ENCODE measurements around the gene ZNF552.
"Not testable (repeated sequence)": the region's sequence is repeated elsewhere in the genome, so short reads cannot be mapped to it uniquely, and the experiment has no call there.

ZNF552 gene

DNA sequence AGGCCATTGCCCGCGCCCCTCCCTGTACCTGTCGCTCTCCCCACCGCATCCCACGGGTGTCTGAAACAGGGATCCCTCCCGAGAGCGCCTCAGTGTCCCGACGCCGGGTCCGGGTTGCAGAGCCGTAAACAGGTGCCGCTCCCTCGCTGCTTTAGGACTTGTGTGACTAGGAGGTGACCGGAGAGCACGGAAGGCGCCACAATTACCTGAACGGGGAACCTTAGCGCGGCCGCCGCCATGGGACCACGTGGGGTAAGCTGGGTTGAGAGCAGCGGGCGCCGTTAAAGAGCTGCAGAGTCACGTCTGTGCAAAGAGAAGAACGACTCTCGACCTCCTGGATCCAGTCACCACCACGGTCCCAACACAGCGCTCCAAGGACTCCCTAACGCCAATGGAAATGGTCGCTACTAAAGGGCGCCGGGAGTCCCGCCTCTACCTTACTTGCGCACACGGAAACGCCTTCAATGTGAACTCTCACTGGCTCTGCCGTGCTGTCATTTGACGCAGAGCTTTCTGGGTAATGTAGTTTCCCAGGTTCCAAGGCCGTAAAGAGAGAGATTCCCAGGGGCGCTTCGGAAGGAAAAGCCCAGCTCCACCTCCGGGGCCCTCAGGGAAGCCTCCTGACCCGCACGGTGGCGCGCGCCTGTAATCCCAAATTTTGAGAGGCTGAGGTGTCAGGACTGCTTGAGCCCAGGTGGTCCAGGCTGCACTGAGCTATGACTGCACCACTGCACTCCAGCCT lies at the start of gene ZNF552:
TSS of gene ZNF552 (minus strand) at position 409 of the 742 bp plus-strand sequence. CDS start at position 239, 170 bp downstream.
- DNase-seq: peak; percentile 90

DNA sequence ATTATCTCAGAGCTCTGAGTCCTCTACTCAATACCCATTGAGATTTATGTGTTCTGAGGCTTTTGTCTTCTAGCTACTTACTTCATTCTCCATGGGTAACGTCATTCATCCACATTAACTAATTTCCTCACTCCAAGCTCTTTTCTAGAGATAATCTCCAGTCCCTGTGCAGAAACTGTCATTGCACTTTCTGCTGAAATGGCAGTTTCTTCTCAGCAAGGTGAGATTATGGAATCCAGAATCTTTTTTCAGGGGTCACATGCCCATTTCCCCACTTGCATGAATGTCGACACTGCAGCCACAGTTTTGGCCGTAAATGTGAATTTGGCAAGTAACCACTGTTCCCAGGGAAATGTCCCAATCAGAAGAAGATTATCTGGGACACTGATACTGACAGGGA lies 47.6 kb upstream of the ZNF552 start:
- not testable (repeated sequence) for DNase-seq

DNA sequence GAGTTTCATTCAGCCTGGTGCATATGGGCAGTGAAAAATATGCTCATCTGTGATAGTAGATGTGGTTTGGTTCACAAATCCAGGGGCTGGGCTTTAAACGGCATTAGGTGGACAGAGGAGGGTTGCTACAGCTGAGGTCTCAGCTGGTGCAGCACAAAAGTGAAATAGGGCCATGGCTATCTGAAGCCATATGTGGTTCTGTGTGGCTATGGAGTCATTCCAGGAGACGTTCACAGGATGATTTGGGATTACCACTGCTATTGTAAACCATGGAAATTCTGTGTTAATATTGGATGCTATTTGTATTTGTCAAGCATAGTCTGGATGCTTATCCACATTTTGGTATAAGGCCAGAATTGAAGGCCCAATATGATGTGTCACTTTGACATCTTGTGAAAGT lies 39.4 kb upstream of the ZNF552 start:
- not testable (repeated sequence) for DNase-seq

DNA sequence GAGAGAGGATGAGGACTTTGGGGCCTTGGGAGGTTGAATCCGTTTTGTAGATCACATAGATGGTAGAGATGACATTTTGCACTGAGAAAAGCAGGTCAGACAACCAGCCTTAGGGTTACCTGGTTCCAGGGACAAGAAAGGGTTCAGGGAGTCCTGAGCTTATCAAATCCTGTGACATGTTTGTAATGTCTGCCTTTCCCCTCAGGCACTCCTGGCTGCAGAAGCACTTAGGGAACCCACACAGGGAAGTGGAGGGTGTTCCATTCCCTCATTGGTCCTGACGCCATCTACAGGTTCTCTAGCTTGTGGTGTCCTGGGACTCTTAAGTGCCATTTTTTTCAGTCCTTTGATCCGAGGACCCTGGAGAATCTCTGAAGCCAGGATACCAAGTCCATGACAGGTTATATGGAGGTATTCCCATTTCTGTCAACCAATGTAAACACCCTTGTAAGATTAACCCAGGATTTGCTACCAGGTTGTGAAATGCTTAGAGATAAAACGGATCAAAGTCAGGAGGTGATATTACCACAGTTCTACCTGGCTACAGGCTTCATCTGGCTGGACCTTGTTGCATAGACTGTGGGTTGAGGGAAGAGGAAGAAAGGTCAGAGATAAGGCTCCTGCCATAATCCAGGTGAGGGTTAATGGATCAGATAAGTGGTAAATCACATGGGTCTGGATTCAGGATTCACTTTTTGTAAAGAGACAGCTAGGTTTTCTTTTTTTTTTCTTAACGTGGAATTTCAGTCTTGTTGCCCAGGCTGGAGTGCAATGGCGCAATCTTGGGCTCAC lies 37.3 kb upstream of the ZNF552 start:
- not testable (repeated sequence) for DNase-seq

DNA sequence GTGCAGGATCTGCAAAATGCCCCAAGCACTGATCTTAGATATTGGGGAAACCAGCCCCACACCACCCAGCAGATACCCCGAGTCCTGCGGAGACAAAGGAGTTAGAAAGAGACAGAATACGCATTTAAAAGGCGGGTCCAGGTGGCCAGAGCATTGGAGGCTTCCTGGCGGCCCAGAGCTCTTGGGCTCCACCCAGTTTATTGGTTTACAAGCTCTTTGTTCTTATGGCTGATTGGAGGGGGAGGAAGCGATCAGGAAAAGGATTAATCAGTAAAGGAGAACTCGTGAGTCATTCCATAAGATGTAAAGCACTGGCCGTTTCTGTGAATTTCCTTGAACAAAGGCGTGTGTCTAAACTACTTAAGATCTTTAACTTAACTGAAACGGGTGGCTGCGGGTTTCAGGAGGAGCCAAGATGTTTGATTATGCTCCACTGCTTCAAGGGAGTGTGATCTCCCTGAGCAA lies 35.9 kb upstream of the ZNF552 start:
- DNase-seq: no peak

DNA sequence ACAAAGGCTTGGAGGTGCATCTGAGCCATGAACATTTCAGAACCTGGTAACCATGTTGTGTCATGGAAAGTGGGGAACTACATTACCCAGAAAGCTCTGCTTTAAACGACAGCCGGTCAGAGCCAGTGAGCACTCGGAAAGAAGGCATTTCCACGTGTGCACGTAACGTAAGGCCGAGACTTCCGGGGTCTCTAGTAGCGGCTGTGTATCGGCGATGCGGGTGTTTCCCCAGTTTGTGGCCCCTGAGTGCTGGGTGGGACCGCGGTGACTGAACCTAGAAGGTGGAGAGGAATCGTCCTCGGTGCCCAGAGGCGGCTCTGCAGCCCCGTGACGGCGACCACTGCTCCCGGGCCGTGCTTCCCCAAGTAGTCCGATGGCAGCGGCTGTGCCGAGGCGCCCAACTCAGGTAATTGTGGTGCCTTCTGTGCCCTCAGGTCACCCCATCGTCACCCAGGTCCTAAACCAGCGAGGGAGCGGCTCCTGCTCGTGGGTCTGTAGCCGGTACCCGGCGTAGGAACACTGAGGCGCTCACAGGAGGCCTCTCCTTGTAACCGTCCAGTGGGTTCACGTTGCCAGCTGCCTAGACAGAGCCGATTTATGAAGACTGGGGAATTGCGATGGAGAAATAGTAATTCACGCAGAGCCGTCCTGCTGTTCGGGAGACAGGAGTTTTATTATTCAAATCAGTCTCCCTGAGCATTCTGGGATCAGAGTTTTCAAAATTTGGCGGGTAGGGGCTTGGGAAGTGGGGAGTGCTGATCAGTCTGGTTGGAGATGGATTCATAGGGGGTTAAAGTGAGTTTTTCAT lies 35.2 kb upstream of the ZNF552 start, which contains the start of gene ZNF587:
TSS of gene ZNF587 (plus strand) at position 194 of the 808 bp plus-strand sequence. CDS start at position 374, 180 bp downstream.
- peak; percentile 86 for DNase-seq

DNA sequence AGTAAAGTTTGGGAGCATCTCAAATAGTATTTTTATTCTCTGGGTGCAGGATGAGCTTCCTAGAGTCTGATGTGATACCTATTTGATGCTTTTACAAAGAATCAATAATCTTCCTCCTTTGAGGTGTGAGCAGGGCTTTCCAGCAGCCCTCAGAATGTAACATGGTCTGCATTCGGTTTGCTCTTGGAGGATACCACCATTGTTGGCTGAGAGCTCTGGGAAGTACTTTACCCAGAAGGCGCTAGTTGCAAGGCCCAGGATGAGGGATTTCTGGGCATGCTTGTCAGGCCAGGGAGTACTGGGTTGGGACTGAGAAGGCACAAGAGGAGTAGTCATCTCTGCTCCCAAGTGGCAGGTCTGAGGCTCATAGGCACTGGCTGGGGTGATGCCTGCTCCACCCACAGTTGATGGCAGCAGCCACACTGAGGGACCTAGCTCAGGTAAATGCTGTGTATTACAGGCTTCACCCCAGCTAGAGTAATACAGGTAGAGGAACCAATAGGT lies 34.5 kb upstream of the ZNF552 start:
- DNase-seq: not testable (repeated sequence)

DNA sequence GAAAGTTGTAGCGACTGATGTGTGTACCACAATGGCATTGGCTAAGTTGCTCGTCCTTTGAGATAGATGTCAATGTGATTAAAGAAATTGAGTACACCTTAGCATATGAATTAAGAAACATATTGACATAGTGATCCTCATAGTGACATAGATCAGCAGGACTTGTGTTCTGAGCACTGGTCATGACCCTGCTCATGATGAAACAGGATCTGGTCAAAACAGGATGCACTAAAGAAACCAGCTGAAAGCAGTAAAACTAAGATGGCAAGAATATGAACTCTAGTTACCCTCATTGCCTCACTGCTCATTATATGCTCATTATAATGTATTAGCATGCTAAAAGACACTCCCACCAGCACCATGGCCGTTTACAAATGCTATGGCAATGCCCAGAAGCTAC lies 32.5 kb upstream of the ZNF552 start:
- DNase-seq: not testable (repeated sequence)

DNA sequence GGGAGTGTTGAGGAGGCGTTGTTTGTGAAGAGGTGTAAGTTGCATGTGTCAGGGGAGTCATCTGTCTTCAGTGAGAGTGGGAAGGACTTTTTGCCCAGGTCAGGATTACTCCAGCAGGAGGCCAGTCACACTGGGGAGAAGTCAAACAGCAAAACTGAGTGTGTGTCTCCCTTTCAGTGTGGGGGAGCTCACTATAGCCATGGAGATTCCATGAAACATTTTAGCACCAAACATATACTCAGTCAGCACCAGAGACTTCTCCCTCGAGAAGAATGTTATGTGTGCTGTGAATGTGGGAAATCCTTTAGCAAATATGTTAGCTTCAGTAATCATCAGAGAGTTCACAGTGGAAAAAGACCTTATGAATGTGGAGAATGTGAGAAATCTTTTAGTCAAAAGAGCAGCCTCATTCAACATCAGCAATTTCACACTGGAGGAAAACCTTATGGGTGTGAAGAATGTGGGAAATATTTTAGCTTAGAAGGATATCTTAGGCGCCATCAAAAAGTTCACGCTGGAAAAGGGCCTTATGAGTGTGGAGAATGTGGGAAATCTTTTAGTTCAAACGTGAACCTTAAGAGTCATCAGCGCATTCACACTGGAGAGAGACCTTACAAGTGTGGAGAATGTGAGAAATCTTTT lies 26.5 kb upstream of the ZNF552 start:
- no peak for DNase-seq

DNA sequence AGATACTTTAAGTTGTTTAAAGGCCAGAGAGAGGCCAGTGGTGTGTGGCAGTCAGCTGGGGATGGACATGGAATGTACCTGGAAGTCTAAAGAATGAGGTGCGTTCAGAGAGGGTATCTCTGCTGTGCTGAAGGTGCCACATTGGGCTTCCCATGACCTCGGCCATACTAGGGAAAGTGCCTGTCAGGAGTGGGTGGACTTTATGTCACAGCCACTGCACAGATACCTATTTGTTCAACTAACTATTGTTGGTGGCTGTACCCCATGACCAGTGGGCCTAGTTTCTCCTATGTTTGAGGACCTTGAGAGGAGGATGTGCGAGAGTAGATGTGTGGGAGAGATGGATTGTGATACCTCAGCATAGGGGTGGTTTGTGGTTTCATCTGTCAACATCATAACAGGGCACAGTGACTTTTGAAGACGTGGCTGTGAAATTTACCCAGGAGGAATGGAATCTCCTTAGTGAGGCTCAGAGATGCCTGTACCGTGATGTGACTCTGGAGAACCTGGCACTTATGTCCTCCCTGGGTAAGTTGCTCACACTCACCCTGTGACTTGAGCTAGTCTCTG lies 24.0 kb upstream of the ZNF552 start:
- not testable (repeated sequence) for DNase-seq

DNA sequence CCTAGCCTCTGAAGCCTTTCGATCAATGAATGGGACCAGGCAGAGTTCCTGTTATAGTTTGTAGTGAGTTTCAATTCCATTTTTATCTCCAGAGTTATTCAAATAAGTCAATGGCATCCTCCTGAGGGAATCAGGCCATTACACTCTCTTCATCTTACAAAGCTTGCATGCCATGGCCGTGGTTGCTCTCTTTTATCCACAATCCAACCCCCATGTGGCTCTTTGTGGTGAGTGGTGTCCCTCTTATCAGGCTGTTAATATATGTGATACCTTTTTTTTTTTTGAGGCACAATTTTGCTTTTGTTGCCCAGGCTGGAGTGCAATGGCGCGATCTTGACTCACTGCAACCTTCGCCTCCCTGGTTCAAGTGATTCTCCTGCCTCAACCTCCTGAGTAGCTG lies 22.3 kb upstream of the ZNF552 start:
- DNase-seq: not testable (repeated sequence)

DNA sequence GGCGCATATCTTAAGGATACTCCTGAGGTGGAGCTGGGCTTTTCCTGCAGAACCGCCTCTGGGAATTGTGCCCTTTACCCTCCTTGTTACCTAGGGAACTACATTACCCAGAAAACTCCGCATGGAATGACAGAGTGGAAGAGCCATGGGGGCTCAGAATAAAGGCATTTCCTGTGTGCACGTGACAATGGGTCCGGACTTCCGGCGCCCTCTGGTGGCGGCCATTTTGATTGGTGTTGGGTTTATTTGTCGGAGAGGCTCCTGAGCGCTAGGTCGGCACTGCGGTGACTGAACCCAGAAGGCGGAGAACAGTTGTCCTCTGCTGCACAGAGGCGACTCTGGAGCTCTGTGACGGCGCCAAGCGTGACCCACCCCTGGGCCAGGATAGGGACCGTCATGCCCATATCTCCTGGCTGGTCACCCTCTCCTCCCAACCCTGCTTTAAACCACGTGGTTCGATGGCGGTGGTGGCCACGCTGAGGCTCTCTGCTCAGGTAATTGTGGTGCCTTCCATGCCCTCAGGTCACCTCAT lies 15.4 kb upstream of the ZNF552 start, which contains the start of gene ZNF587B:
TSS of gene ZNF587B (plus strand) at position 229 of the 532 bp plus-strand sequence. CDS start at position 459, 230 bp downstream.
- DNase-seq: peak; percentile 72

DNA sequence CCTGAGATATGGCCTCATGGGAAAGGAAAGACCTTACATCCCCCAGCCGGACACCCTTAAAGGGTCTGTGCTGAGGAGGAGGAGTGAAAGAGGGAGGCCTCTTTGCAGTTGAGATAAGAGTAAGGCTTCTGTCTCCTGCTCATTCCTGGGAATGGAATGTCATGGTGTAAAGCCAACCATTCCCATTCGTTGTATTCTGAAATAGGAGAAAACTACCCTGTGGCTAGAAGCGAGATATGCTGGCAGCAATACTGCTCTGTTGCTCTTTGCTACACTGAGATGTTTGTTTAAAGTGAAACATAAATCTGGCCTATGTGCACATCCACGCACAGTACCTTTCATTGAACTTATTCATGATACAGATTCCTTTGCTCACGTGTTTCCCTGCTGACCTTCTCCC lies 14.6 kb upstream of the ZNF552 start:
- no peak for DNase-seq

DNA sequence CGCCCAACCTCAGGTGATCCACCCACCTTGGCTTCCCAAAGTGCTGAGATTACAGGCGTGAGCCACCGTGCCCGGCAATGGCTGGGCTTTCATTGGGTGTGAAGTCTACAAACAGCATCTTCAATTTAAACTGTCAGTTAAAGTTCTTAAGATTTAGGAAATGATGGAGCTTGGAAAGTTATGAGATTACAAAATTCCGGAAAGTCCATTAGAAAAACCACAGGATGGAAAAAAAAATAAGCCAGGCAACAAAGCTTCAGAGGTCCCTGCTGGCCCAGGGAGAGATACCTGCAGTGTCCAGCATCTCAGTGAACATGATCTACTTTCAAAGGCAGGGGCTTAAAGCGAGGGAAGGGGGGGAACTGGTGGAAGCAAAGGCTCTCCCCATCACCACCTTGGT lies 10.8 kb upstream of the ZNF552 start:
- DNase-seq: no peak

DNA sequence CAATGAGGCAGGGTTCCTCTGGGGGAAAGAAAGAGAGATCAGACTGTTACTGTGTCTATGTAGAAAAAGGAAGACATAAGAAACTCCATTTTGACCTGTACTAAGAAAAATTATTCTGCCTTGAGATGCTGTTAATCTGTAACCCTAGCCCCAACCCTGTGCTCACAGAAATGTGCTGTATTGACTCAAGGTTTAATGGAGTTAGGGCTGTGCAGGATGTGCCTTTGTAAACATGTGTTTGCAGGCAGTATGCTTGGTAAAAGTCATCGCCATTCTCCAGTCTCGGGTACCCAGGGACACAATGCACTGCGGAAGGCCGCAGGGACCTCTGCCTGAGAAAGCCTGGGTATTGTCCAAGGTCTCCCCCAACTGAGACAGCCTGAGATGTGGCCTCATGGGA lies 8.9 kb upstream of the ZNF552 start:
- not testable (repeated sequence) for DNase-seq

DNA sequence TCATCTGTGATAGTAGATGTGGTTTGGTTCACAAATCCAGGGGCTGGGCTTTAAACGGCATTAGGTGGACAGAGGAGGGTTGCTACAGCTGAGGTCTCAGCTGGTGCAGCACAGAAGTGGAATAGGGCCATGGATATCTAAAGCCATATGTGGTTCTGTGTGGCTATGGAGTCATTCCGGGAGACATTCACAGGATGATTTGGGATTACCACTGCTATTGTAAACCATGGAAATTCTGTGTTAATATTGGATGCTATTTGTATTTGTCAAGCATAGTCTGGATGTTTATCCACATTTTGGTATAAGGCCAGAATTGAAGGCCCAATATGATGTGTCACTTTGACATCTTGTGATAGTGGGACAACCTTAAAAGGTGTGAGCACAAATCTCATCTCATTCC lies 8.4 kb upstream of the ZNF552 start:
- DNase-seq: not testable (repeated sequence)

DNA sequence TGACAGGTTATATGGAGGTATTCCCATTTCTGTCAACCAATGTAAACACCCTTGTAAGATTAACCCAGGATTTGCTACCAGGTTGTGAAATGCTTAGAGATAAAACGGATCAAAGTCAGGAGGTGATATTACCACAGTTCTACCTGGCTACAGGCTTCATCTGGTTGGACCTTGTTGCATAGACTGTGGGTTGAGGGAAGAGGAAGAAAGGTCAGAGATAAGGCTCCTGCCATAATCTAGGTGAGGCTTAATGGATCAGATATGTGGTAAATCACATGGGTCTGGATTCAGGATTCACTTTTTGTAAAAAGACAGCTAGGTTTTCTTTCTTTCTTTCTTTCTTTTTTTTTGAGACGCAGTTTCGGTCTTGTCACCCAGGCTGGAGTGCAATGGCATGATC lies 6.8 kb upstream of the ZNF552 start:
- not testable (repeated sequence) for DNase-seq

DNA sequence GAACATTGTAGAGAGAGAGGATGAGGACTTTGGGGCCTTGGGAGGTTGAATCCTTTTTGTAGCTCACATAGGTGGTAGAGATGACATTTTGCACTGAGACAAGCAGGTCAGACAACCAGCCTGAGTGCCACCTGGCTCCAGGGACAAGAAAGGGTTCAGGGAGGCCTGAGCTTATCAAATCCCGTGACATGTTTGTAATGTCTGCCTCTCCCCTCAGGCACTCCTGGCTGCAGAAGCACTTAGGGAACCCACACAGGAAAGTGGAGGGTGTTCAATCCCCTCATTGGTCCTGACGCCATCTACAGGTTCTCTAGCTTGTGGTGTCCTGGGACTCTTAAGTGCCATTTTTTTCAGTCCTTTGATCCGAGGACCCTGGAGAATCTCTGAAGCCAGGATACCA lies 6.4 kb upstream of the ZNF552 start:
- DNase-seq: not testable (repeated sequence)

DNA sequence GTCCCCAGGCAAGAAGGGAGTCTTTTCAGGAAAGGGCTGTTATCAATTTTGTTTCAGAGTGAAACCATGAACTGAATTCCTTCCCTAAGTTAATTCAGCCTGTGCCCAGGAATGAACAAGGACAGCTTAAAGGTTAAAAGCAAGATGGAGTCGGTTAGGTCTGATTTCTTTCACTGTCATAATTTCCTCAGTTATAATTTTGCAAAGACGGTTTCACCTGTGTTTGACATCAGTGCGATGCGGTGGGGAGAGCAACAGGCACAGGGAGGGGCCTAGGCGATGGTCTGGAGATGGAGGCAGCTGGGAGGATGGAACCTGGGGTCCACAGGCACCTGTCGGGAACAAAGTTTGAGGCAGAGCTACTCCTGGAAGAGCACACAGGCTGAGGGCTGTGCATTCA lies 5.9 kb upstream of the ZNF552 start:
- no peak for DNase-seq

DNA sequence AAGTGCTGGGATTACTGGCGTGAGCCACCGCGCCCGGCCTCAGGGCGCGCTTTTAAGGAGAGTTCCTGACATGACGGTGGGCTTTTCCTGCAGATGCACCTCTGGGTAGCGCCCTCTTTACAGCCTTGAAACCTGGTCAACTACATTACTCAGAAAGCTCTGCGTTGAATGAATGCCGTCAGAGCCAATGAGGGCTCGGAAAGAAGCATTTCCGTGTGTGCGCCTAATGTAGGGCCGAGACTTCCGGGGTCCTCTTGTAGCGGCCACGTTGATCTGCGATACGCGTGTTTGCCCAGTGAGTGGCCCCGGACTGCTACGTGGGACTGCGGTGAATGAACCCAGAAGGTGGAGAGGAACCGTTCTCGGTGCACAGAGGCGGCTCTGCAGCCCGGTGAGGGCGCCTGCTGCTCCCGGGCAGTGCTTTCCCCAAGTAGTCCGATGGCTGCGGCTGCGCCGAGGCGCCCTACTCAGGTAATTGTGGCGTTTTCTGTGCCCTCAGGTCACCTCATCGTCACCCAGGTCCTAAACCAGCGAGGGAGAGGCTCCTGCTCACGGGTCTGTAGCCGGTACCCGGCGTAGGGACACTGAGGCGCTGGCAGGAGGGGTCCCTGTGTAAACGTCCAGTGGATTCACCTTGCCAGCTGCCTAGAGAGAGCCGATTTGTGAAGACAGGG lies 4.9 kb upstream of the ZNF552 start:
- DNase-seq: peak; percentile 94

DNA sequence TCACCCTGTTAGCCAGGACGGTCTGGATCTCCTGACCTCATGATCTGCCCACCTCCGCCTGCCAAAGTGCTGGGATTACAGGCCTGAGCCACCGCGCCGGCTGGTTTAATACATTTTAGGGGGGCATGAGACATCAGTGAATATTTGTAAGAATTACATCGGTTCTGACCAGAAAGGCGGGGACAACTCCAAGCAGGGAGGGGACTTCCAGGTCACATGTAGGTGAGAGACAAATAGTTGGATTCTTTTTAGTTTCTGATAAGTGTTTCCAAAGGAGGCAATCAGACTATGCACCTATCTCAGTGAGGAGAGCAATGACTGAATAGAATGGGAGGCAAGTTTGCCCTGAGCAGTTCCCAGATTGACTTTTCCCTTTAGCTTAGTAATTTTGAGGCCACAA lies 3.7 kb upstream of the ZNF552 start:
- DNase-seq: no peak
